ENCODE data around the gene NSUN7. TPM values are rescaled to one million over a fixed set of nuclear protein-coding genes. Genes with fewer than 3 reads are reported as not detected.
"Not testable (repeated sequence)": the region's sequence is repeated elsewhere in the genome, so short reads cannot be mapped to it uniquely, and the experiment has no call there.

NSUN7 gene
- total and polyA plus RNA-seq, 2 experiments from 2014 or later, result 3.4 to 9.9 TPM

DNA sequence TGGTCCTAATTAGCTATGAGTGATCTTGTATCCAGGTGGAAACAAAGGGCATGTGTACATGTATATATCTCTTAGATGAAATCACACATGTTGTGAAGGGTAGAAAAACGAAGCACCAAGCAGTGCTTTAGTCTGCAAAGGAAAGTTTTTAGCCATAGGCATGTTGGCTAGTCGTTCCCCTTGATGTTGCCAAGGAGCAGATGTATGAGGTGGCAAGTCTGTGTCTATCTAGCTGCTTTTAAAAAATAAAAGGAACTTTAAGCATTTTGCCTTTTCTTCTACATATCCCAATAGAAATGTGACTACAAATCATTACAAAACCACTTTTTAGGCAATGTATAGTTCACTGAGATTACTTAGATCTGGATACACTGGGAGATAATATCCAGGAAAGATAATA is 63.1 kb downstream of the NSUN7 start:
- no peaks in the 10 kb centered on the region for H3K27me3 ChIP-seq
- H3K9me3 ChIP-seq (ENCODE audit: low read depth), result no peaks in the 10 kb centered on the region
- no peak for DNase-seq (ENCODE audit: low read depth in 1 of 2, low spot score in 1 of 2)
- TF ChIP-seq, protein P1, sequence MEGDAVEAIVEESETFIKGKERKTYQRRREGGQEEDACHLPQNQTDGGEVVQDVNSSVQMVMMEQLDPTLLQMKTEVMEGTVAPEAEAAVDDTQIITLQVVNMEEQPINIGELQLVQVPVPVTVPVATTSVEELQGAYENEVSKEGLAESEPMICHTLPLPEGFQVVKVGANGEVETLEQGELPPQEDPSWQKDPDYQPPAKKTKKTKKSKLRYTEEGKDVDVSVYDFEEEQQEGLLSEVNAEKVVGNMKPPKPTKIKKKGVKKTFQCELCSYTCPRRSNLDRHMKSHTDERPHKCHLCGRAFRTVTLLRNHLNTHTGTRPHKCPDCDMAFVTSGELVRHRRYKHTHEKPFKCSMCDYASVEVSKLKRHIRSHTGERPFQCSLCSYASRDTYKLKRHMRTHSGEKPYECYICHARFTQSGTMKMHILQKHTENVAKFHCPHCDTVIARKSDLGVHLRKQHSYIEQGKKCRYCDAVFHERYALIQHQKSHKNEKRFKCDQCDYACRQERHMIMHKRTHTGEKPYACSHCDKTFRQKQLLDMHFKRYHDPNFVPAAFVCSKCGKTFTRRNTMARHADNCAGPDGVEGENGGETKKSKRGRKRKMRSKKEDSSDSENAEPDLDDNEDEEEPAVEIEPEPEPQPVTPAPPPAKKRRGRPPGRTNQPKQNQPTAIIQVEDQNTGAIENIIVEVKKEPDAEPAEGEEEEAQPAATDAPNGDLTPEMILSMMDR (IDR thresholded peaks at IDR 0.05; ENCODE audit: low read depth, low read length), result no peak
- no peak overlapping the region for H3K27ac ChIP-seq
- no peak overlapping the region for H3K4me3 ChIP-seq
- H3K4me1 ChIP-seq (ENCODE audit: low read depth), result no peaks in the 10 kb centered on the region
- H3K36me3 ChIP-seq, result peaks cover 3% of the 10 kb centered on the region

DNA sequence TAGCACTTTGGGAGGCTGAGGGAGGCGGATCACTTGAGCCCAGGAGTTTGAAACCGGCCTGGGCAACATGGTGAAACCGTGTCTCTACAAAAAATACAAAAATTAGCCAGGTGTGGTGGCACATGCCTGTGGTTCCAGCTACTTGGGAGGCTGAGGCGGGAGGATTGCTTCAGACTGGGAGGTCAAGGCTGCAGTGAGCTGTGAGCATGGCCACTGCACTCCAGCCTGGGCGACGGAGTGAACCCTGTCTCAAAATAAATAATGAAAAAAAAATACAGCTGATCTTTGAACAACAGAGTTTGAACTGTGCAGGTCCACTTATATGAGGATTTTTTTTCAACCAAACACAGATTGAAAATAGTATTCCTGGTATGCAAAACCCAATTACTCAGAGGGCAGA is 67.4 kb downstream of the NSUN7 start:
- H3K4me3 ChIP-seq; H3K9me3 ChIP-seq (ENCODE audit: low read depth); H3K4me1 ChIP-seq (ENCODE audit: low read depth); H3K27me3 ChIP-seq; H3K36me3 ChIP-seq; H3K27ac ChIP-seq; DNase-seq (ENCODE audit: low read depth in 1 of 2, low spot score in 1 of 2): not testable (repeated sequence)

DNA sequence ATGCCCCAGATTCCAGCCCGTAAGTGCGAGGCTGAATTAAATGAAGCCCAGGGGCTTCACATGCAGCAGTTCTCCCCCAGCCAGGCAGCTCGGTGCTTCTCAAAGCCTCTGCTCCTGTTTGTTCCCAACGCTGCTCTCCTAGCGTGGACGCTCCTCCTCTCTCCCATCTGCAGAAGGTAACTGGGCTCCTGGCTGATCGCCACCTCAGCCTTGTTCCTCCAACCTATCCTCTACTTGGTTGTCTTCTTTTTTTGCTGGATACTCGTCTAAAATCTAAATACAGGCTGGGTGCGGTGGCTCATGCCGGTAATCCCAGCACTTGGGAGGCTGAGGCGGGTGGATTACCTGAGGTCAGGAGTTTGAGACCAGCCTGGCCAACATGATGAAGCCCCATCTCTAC is 70.3 kb downstream of the NSUN7 start:
- DNase-seq (ENCODE audit: low read depth in 1 of 2, low spot score in 1 of 2), result no peak
- H3K36me3 ChIP-seq, result peaks cover under 1% of the 10 kb centered on the region
- TF ChIP-seq, protein P1 (IDR thresholded peaks at IDR 0.05; ENCODE audit: low read depth, low read length), result no peak

DNA sequence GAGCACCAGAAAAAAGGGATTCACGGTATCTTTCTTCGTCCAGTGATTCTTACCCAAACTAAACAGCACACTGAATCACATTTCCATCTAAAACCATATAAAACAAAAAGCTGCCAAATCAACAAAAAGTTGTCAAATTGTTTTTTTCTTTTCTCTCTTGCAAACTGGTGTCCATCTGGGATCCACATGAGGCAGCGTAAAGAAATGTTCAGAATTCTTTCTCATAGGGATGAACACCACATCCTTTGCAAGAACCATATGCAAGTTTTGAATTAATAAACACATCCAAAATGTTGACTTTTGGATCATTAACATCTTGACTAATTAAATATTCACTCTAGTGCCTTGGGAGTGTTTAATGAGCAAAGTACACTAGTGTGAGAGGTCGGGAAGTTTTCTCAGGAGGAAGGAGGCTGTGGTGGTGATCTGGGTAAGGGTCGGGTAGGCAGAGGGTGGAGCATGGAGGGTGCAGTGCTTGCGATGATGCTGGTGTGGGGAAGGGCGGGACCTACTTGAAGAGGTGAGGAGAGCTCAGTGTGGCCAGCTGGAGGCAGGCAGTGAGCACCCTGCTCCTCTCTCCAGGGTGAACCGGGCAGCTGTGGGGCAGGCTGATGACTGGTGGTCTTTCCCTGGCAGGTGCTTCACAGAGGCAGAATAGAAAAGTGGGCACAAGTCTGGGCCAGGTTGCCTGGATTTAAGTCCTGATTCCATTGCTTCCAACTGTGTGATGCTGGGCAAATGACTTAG is 72.8 kb downstream of the NSUN7 start:
- DNase-seq (ENCODE audit: low read depth in 1 of 2, low spot score in 1 of 2), result no peak

More for the DNA sequence above, 70.3 kb downstream of the NSUN7 start:
- Histone ChIP-seq H3K4me1 (ENCODE audit: low read depth) (no peaks in the 10 kb centered on the region), H3K4me3 (no peak overlapping the region), H3K27me3 (no peaks in the 10 kb centered on the region), H3K9me3 (ENCODE audit: low read depth) (no peaks in the 10 kb centered on the region), H3K27ac (no peak overlapping the region)

DNA sequence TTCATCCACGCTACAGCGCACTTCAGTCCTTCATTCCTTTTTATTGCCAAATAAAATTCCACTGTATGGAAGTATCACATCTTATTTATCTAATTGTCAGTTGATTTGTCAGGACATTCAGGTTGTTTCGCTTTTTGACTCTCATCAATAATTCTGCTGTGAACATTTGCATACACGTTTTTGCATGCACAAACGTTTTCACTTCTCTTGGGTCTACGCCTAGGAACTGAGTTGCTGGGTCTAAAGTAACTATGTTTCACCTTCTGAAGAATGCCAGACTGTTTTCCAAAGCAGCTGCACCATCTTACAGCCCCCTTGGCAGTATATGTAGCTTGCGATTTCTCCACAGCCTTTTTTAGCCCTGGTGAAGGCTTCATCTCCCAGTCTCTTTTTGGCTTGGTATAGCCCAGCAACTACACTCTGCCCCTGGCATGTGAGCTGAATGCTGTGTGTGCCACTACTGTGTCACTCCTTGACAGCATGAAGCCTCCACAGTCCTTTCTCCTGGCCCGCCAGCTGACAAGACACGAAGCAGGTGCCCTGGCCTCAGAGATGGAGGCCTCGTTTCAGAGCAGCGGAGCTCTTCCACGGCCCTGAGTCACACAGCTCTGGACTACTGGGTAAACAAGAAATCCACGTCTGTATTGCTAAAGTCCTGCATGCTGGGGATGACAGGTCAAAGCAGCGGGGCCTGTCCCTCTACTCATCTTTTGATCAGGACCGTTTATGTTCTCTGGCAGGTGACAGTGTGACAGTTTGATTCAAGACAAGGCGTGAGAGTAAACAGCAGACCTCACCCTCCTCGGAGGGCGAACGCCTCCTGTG is 75.5 kb downstream of the NSUN7 start:
- no peaks in the 10 kb centered on the region for H3K36me3 ChIP-seq
- no peak overlapping the region for H3K27ac ChIP-seq
- H3K27me3 ChIP-seq, result no peaks in the 10 kb centered on the region
- TF ChIP-seq, protein P1 (IDR thresholded peaks at IDR 0.05; ENCODE audit: low read depth, low read length), result no peak
- no peaks in the 10 kb centered on the region for H3K9me3 ChIP-seq (ENCODE audit: low read depth)
- DNase-seq (ENCODE audit: low read depth in 1 of 2, low spot score in 1 of 2), result no peak
- no peaks in the 10 kb centered on the region for H3K4me1 ChIP-seq (ENCODE audit: low read depth)
- H3K4me3 ChIP-seq, result no peak overlapping the region

More for the DNA sequence above, 72.8 kb downstream of the NSUN7 start:
- Histone ChIP-seq H3K4me3 (no peak overlapping the region), H3K27ac (no peak overlapping the region), H3K4me1 (ENCODE audit: low read depth) (no peaks in the 10 kb centered on the region), H3K36me3 (no peaks in the 10 kb centered on the region), H3K27me3 (no peaks in the 10 kb centered on the region), H3K9me3 (ENCODE audit: low read depth) (no peaks in the 10 kb centered on the region)
- TF ChIP-seq, protein P1 (IDR thresholded peaks at IDR 0.05; ENCODE audit: low read depth, low read length), result no peak

DNA sequence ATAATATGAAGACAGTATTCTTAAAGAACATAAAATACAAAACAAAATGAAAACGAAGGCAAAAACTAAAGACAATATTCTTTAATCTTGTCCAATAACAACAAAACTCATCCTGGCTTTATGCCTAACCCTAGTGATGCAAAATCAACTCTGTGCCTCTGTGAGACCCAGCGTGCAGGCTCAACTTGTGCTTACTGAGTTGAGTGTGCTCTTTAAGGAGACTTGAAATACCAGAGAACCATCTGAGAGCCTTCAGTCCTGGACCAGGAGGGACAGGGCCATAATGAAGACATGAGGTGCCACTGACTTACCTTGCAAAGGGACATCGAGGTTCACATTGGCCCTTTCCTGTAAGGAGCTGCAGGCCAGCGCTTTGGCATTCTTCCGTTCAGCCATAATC is 77.1 kb downstream of the NSUN7 start:
- Histone ChIP-seq H3K4me1 (ENCODE audit: low read depth) (no peaks in the 10 kb centered on the region), H3K4me3 (no peak overlapping the region), H3K27ac (no peak overlapping the region), H3K27me3 (no peaks in the 10 kb centered on the region), H3K36me3 (no peaks in the 10 kb centered on the region), H3K9me3 (ENCODE audit: low read depth) (no peaks in the 10 kb centered on the region)
- DNase-seq (ENCODE audit: low read depth in 1 of 2, low spot score in 1 of 2), result no peak
- TF ChIP-seq, protein P1 (IDR thresholded peaks at IDR 0.05; ENCODE audit: low read depth, low read length), result no peak

All from cardiac muscle cell (in vitro differentiated cells and primary cell).